Panc1 (cell line): ENCODE results near the gene C4orf36.
"Not testable (repeated sequence)": the region's sequence is repeated elsewhere in the genome, so short reads cannot be mapped to it uniquely, and the experiment has no call there.

ENCODE experiments used
- CTCF ChIP-seq: fragments of 450-650 bp; IDR thresholded peaks from 2 replicates; pipeline ENCODE4 v1.5.1; 2017; ENCODE audit warnings: mild to moderate bottlenecking
- POLR2AphosphoS5 ChIP-seq: IDR thresholded peaks from 2 replicates; pipeline ENCODE4 v1.6.1; 2012; ENCODE audit warnings: mild to moderate bottlenecking, low read depth, low read length, moderate library complexity
- REST ChIP-seq, 2 experiments: IDR thresholded peaks; 2 replicates each; pipeline ENCODE4 v1.6.1; 2011 to 2012; ENCODE audit warnings: low read depth in 2 of 2, control low read depth in 1 of 2, low read length in 1 of 2, mild to moderate bottlenecking in 1 of 2, moderate library complexity in 1 of 2; ENCODE audit not compliant: insufficient read depth in 1 of 2
- SIN3A ChIP-seq: IDR thresholded peaks from 2 replicates; pipeline ENCODE4 v1.6.1; 2012; ENCODE audit warnings: low read depth, mild to moderate bottlenecking, low read length, moderate library complexity, borderline replicate concordance; ENCODE audit not compliant: insufficient read depth
- TCF7L2 ChIP-seq: IDR thresholded peaks from 2 replicates; pipeline ENCODE4 v1.6.1; 2011; ENCODE audit warnings: mild to moderate bottlenecking, low read depth, low read length, inconsistent platforms

DNA sequence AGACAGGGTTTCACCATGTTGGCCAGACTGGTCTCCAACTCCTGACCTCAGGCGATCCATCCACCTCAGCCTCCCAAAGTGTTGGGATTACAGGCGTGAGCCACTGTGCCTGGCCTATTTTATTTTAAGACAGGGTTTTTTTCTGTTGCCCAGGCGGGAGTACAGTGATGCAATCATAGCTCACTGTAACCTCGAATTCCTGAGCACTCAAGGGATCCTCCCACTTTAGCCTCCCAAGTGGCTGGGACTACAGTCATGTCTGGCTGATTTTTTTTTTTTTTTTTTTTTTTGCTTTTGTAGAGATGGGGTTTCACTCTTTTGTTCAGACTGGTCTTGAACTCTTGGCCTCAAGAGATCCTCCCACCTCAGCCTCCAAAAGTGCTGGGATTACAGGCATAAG, 16.8 kb downstream of the C4orf36 start:
- TF ChIP-seq CTCF; SIN3A; POLR2AphosphoS5; TCF7L2; REST (IDR thresholded peaks at IDR 0.05; ENCODE audit: insufficient read depth in 1 of 2, low read depth in 2 of 2, low read length in 1 of 2): not testable (repeated sequence)
